GM18873 (cell line): Measurements from ENCODE around the gene FAM89B.

Experiments
- ATAC-seq: cut with Tn5 transposase; IDR thresholded peaks from one replicate; pipeline ENCODE4 v1.9.1; 2021; ENCODE audit warnings: mild to moderate bottlenecking, moderate library complexity, moderate number of reproducible peaks; ENCODE audit not compliant: unreplicated experiment, low FRiP score

Gene FAM89B

GRCh38 chr11:65573391-65574079 lies 1.2 kb downstream of the FAM89B start:
- ATAC-seq: no peak

GRCh38 chr11:65574109-65574810 lies 1.9 kb downstream of the FAM89B start:
- ATAC-seq: peak; percentile 24

GRCh38 chr11:65574811-65575567 lies 2.7 kb downstream of the FAM89B start:
- no peak for ATAC-seq

- ATAC-seq: no peak
Measured at GRCh38 chr11:65575568-65576231, 3.4 kb downstream of the FAM89B start, which contains the start of gene EHBP1L1. TSS of gene EHBP1L1 (plus strand) at chr11:65576053. CDS start at chr11:65576303, 250 bp downstream.

- no peak for ATAC-seq
Measured at GRCh38 chr11:65576232-65576866, 4.0 kb downstream of the FAM89B start.

GRCh38 chr11:65576867-65577755 lies 4.8 kb downstream of the FAM89B start:
- no peak for ATAC-seq

GRCh38 chr11:65577756-65578109 lies 5.4 kb downstream of the FAM89B start:
- no peak for ATAC-seq

GRCh38 chr11:65578134-65578533 lies 5.8 kb downstream of the FAM89B start:
- ATAC-seq: no peak

- ATAC-seq: no peak
Measured at GRCh38 chr11:65578667-65579066, 6.3 kb downstream of the FAM89B start.

GRCh38 chr11:65579291-65579690 lies 7.0 kb downstream of the FAM89B start:
- no peak for ATAC-seq

GRCh38 chr11:65580031-65580692 lies 7.8 kb downstream of the FAM89B start:
- no peak for ATAC-seq

GRCh38 chr11:65580756-65581155 lies 8.4 kb downstream of the FAM89B start:
- ATAC-seq: no peak

GRCh38 chr11:65581928-65582327 lies 9.6 kb downstream of the FAM89B start:
- no peak for ATAC-seq

- ATAC-seq: no peak
Measured at GRCh38 chr11:65583589-65583988, 11.3 kb downstream of the FAM89B start.

GRCh38 chr11:65584106-65584505 lies 11.8 kb downstream of the FAM89B start:
- ATAC-seq: no peak

GRCh38 chr11:65584723-65585171 lies 12.4 kb downstream of the FAM89B start:
- ATAC-seq: no peak

- no peak for ATAC-seq
Measured at GRCh38 chr11:65585396-65586246, 13.3 kb downstream of the FAM89B start.

GRCh38 chr11:65586247-65586630 lies 13.9 kb downstream of the FAM89B start:
- no peak for ATAC-seq
